ENCODE results near the gene CD226.
"Not testable (repeated sequence)": the region's sequence is repeated elsewhere in the genome, so short reads cannot be mapped to it uniquely, and the experiment has no call there.

The CD226 gene

GRCh38 chr18:69978732-69979715, 31.4 kb upstream of the CD226 start:
- H3K4me1 ChIP-seq (ENCODE audit: low read length) = peaks cover 67% of the 10 kb centered on the region
- no peaks in the 10 kb centered on the region for H3K27me3 ChIP-seq (ENCODE audit: low read depth, low read length)
- peak overlapping the region; percentile 27 for H3K4me3 ChIP-seq (ENCODE audit: low read length)
- no peaks in the 10 kb centered on the region for H3K79me2 ChIP-seq (ENCODE audit: low read length)
- H3K4me2 ChIP-seq (ENCODE audit: low read length) = peak overlapping the region; percentile 57
- H3K27ac ChIP-seq (ENCODE audit: low read length) = peak overlapping the region; percentile 88
- no peak overlapping the region for H2AFZ ChIP-seq (ENCODE audit: low read depth, low read length)
- TF ChIP-seq EZH2phosphoT487 (IDR thresholded peaks at IDR 0.05; ENCODE audit: low read depth) = no peak; the same call in 1 of the 2 replicates
- TF ChIP-seq CTCF (IDR thresholded peaks at IDR 0.05; ENCODE audit: low read depth, low read length) = peak; percentile 9; the same call in 1 of the 2 replicates
- H3K9ac ChIP-seq (ENCODE audit: low read length) = peak overlapping the region; percentile 52
- H4K20me1 ChIP-seq (ENCODE audit: insufficient read depth, low read length) = no peaks in the 10 kb centered on the region
- peaks cover 30% of the 10 kb centered on the region for H3K36me3 ChIP-seq (replicated peaks; ENCODE audit: low read depth, low read length)
- no peaks in the 10 kb centered on the region for H3K9me3 ChIP-seq (ENCODE audit: insufficient read depth, low read length)

GRCh38 chr18:69975294-69975693, 27.6 kb upstream of the CD226 start:
- H3K4me3 ChIP-seq (ENCODE audit: low read length); H3K27me3 ChIP-seq (ENCODE audit: low read depth, low read length); H3K9me3 ChIP-seq (ENCODE audit: insufficient read depth, low read length); H3K4me2 ChIP-seq (ENCODE audit: low read length); H3K9ac ChIP-seq (ENCODE audit: low read length); H3K79me2 ChIP-seq (ENCODE audit: low read length); H4K20me1 ChIP-seq (ENCODE audit: insufficient read depth, low read length); H3K27ac ChIP-seq (ENCODE audit: low read length); H2AFZ ChIP-seq (ENCODE audit: low read depth, low read length): not testable (repeated sequence)
- Histone ChIP-seq H3K36me3 (replicated peaks; ENCODE audit: low read depth, low read length) (peaks cover 40% of the 10 kb centered on the region), H3K4me1 (ENCODE audit: low read length) (peaks cover 41% of the 10 kb centered on the region)

DNA sequence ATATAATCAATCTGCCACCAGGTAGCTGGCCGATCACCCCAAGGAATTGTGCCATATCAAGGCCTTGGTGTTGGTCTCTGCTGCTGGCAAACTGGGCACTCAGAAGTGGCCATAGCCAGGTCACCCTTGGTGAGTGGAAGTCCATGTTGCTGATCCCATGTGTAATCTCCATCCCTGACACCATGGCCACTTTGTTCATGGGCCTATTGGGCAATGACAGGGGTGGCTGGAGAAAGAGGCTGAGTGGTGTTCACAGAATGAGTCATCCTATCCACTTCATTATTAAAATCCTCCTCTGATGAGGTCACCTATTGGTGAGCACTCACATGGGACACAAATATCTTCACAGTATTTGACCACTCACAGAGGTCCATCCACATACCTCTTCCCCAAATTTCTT, 26.7 kb upstream of the CD226 start:
- TF ChIP-seq EZH2phosphoT487 (IDR thresholded peaks at IDR 0.05; ENCODE audit: low read depth) (no peak), CTCF (IDR thresholded peaks at IDR 0.05; ENCODE audit: low read depth, low read length) (no peak)
- Histone ChIP-seq H3K4me1 (ENCODE audit: low read length) (peaks cover 37% of the 10 kb centered on the region), H4K20me1 (ENCODE audit: insufficient read depth, low read length) (no peaks in the 10 kb centered on the region), H3K79me2 (ENCODE audit: low read length) (no peaks in the 10 kb centered on the region), H3K9ac (ENCODE audit: low read length) (no peak overlapping the region), H3K9me3 (ENCODE audit: insufficient read depth, low read length) (peaks cover 8% of the 10 kb centered on the region), H3K36me3 (replicated peaks; ENCODE audit: low read depth, low read length) (peaks cover 40% of the 10 kb centered on the region), H3K4me3 (ENCODE audit: low read length) (no peak overlapping the region), H3K27ac (ENCODE audit: low read length) (no peak overlapping the region), H3K27me3 (ENCODE audit: low read depth, low read length) (no peaks in the 10 kb centered on the region), H2AFZ (ENCODE audit: low read depth, low read length) (no peak overlapping the region), H3K4me2 (ENCODE audit: low read length) (no peak overlapping the region)

- no peaks in the 10 kb centered on the region for H3K79me2 ChIP-seq (ENCODE audit: low read length)
- H3K9me3 ChIP-seq (ENCODE audit: insufficient read depth, low read length) = peaks cover 8% of the 10 kb centered on the region
- no peaks in the 10 kb centered on the region for H4K20me1 ChIP-seq (ENCODE audit: insufficient read depth, low read length)
- no peak overlapping the region for H2AFZ ChIP-seq (ENCODE audit: low read depth, low read length)
- no peak overlapping the region for H3K27ac ChIP-seq (ENCODE audit: low read length)
- no peaks in the 10 kb centered on the region for H3K27me3 ChIP-seq (ENCODE audit: low read depth, low read length)
- no peak overlapping the region for H3K4me2 ChIP-seq (ENCODE audit: low read length)
- peaks cover 38% of the 10 kb centered on the region for H3K36me3 ChIP-seq (replicated peaks; ENCODE audit: low read depth, low read length)
- H3K9ac ChIP-seq (ENCODE audit: low read length) = no peak overlapping the region
- no peak for TF ChIP-seq EZH2phosphoT487 (IDR thresholded peaks at IDR 0.05; ENCODE audit: low read depth)
- no peak for TF ChIP-seq CTCF (IDR thresholded peaks at IDR 0.05; ENCODE audit: low read depth, low read length)
- H3K4me3 ChIP-seq (ENCODE audit: low read length) = no peak overlapping the region
- peaks cover 28% of the 10 kb centered on the region for H3K4me1 ChIP-seq (ENCODE audit: low read length)
Observed at GRCh38 chr18:69969491-69969890, 21.8 kb upstream of the CD226 start.

Data from OCI-LY3 (cell line).